Measurements from ENCODE around the gene EPB41.
"Not testable (repeated sequence)": the region's sequence is repeated elsewhere in the genome, so short reads cannot be mapped to it uniquely, and the experiment has no call there.

The EPB41 gene

DNA sequence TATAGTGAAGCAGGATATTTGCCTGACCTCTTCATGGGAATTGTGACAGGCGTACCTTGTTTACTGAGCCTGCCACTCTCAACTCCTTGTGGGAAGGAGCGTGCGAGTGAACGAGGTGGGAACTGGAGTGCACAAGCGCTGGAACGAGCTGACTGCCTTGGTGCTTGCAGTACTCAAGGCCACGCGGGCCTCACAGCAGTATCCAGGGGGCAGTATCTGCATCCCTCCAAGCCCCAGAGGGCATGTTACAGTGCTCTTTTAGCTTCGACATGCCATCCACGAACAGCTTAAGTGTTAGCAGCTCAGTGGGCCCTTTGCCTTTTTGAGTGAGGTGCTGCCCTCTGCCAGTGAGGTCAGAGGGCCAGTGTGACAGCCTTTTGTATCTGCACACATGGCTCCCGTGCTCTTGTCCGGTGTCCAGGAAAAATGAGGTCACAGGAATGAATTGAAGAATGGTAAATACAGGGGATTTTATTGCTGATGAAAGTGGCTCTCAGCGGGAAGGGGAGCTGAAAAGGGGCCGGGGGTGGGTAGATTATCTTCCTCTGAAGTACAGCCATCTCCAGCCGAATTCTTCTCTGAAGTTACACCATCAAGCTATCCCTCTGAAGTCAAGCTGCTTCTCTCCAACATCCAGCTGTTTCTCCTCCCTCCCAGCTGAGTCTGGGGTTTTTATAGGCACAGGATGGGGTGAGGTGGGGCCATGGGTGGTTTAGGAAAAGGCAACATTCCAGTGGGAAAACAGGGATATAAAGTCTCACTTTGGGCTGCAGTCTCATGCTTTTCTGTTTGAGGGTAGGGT is 69.3 kb downstream of the EPB41 start:
- no peak for FAIRE-seq

GRCh38 chr1:28984311-28984684 is 69.9 kb downstream of the EPB41 start:
- FAIRE-seq, result no peak

DNA sequence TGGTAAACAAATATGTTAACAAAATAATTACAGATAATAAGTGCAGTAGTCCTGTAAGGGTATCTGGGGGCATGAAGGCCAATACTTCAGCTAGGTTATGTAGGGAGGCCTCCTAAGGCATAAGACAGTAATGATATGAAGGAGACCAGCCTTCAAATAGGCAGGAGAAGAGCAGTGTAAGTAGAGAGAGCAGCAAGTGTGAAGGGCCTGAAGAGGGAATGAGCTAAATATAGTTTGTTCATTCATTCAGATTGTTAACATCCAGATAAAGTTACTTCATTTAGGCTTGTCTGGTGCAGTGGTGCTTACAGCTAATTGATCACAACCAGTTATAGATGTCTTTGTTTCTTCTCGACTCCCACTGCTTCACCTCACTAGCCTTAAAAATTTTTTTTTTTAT is 71.1 kb downstream of the EPB41 start:
- no peak for FAIRE-seq

- FAIRE-seq, result no peak
These were observed 72.0 kb downstream of the EPB41 start for GRCh38 chr1:28986306-28986910.

- FAIRE-seq, result no peak
These were observed 88.4 kb downstream of the EPB41 start for GRCh38 chr1:29002792-29003191.

- no peak for FAIRE-seq
These were observed 89.9 kb downstream of the EPB41 start for GRCh38 chr1:29004288-29004687.

GRCh38 chr1:29004798-29005197 is 90.4 kb downstream of the EPB41 start:
- no peak for FAIRE-seq

DNA sequence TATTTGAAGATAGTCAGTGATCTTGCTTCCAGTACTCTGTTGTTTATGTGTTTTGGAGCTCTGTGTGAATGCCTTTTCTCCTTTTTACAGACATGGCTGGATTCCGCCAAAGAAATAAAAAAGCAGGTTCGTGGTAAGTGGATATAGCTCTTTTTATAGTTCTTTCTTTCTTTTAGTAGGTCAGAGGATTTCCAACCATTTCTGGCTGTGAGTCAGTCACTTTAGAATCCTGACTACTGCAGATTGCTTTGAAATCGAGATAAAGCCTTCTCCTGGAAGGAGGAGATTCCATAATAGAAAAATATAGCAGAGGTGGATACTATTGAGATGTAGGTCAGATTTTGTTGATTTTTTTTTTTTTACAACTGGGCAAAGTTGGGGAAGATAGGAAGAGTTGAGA is 97.4 kb downstream of the EPB41 start:
- FAIRE-seq, result no peak

DNA sequence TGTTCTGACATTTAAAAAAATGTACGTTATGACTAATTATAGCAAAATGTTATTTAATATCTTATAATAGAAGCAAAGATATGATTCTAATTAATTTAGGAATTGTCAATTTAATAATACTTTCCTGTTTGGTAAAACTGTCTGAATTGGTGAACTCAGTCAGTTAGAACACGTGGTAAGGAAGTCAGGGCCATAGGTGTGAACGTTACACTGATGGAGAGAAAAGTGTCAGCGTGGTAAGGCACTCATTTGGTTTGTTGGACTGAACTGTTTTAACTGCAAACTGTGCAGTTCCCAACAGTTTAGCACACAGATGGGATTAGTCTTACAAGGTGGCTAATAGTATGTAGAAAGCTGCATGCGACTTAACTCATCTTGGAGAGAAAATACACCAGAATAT is 102.9 kb downstream of the EPB41 start:
- no peak for FAIRE-seq

DNA sequence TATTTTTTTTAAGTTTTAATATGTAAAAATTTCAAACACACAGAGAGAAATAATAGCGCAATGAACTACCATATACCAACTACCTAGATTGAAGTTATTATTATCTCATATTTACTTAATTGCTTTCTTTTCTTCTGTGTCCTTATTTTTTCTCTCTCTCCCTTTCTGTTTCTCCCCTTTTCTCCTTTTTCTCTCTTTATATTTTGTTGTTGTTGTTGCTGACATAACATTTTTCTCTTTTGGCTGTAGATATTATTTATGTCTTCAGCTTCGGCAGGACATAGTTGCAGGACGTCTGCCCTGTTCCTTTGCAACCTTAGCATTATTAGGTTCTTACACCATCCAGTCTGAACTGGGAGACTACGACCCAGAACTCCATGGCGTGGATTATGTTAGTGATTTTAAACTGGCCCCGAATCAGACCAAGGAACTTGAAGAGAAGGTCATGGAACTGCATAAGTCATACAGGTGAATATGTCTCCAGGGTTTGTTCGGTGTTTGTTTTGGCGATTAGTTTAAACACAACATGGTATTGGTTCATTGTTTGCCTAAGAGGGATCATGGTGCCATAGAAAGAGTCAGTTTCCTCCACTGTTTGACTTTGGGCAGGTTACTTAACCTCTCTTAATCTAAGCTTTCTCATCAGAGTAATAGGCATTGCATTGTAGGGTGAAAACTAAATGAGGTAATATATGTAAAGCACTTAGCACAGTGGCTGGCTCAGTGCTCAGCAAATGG is 103.8 kb downstream of the EPB41 start:
- no peak for FAIRE-seq

GRCh38 chr1:29022620-29023019 is 108.3 kb downstream of the EPB41 start:
- FAIRE-seq, result no peak

DNA sequence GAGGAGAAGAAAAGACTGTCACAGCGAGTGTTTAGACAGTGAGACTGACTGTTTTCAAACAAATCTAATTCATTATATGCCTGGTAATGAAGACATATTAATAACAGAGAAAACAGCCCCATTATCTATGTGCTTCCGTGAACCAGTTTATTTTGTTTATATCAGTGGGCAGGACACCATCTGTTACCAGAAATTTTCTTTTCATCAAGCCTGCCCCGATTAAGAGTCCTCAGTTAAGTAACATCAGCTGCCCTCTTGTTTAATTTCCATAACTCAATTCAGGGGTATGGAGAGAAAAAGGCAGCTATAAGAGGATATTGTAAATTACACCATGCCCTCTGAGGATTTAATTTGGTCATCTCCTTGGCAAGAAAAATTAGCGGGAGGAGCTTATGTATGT is 115.3 kb downstream of the EPB41 start:
- FAIRE-seq, result no peak

DNA sequence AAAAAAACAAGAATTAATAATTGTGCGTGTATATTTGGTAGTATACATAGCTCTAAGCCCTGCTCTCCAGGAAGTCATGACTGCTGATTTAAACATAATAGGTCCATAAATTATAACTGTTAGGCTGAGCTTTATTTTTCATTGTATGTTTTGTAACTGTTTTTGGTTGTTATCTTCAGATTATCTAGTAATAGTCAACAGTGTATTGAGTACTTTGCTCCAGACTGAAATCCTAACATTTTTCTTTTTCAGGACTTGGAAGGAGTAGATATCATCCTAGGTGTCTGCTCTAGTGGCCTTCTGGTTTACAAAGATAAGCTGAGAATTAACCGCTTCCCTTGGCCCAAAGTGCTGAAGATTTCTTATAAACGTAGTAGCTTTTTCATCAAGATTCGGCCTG is 118.5 kb downstream of the EPB41 start:
- FAIRE-seq, result no peak

- FAIRE-seq, result peak; percentile 60
These were observed 119.6 kb downstream of the EPB41 start for GRCh38 chr1:29033829-29034466.

DNA sequence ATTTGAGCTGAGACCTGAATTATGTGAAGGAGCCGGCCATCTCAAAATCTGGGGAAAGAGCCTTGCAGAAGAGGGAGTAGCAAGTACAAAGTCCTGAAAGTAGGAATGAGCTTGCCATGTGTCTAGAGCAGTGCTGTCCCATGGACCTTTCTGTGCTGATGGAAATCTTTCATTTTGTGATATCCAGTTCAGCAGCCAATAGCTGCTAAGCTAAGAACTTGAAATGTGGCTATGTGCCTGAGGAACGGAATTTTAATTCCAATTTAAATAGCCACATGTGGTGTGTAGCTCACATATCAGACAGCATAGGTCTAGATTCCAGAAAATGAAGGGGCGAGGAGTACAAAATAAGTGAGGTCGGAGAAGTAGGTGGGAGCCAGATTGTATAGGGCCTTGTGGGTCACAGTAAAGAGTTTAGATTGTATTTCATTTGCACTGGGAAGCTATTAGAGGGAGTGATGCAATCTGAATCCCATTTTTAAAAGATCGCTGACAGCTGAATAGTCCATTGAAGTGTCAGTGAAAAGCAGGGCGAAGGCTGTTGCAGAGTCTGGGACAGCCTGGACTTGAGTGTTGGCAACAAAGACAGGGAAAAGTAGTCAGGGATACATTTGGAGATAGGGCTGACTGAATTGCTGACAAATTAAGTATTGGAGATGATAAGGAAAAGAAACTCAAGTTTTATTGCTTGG is 129.1 kb downstream of the EPB41 start:
- no peak for FAIRE-seq

- FAIRE-seq, result no peak
These were observed 129.6 kb downstream of the EPB41 start for GRCh38 chr1:29044010-29044409.

DNA sequence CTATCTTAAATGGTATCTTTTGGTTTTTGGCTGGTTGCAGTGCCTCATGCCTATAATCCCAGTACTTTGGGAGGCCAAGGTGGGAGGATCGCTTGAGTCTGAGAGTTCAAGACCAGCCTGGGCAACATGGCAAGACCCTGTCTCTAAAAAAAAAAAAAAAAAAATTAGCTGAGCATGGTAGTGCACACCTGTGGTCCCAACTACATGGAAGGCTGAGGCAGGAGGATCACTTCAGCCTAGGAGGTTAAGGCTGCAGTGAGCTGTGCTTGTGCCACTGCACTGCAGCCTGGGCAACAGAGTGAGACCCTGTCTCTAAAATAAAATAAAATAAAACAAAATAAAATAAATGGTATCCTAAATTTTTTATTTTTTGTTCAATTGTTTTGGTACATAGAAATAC is 131.3 kb downstream of the EPB41 start:
- FAIRE-seq, result not testable (repeated sequence)

DNA sequence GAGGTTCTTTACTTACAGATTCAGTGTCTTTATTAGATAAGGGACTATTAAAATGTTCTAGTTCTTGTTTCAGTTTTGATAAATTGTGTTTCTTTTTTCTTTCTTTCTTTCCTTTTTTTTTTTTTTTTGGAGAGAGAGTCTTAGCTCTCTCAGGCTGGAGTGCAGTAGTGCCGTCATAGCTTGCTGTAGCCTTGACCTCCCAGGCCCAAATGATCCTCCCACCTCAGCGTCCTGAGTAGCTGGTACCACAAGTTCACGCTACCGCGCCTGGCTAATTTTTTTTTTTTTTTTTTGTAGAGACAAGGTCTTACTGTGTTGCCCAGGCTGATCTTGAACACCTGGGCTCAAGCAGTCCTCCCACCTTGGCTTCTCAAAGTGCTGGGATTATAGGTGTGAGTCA is 132.8 kb downstream of the EPB41 start:
- no peak for FAIRE-seq

- no peak for FAIRE-seq
These were observed 135.8 kb downstream of the EPB41 start for GRCh38 chr1:29050166-29050565.

DNA sequence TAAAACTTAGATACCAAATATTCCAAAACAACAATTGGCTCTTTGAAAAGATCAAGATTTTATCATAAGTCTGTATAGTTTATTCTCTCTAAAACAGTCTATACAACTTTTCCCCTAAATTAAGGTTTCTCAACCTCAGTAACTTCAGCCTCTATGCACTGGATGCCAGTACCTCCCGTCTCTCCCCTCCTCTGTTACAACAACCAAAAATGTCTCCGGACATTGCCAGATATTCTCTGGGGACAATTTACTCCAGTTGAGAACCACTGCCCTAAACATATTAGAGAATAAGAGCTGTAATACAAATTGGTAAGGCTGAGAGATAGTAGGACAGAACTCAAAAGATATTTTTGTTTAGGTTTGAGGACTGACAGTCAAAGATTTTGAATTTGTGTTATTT is 137.7 kb downstream of the EPB41 start:
- no peak for FAIRE-seq

DNA sequence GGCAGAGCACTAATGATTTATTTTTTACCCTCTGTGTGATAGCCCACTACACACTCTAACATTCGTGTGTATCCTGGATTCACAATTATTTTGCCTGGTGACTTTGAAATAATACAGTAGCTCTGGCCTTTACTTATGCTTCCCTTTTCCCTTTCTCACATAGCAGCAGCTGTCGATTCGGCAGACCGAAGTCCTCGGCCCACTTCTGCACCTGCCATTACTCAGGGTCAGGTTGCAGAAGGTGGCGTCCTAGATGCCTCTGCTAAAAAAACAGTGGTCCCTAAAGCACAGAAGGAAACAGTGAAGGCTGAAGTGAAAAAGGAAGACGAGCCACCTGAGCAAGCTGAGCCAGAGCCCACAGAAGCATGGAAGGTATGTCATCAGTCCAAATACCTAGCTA is 138.6 kb downstream of the EPB41 start:
- no peak for FAIRE-seq

DNA sequence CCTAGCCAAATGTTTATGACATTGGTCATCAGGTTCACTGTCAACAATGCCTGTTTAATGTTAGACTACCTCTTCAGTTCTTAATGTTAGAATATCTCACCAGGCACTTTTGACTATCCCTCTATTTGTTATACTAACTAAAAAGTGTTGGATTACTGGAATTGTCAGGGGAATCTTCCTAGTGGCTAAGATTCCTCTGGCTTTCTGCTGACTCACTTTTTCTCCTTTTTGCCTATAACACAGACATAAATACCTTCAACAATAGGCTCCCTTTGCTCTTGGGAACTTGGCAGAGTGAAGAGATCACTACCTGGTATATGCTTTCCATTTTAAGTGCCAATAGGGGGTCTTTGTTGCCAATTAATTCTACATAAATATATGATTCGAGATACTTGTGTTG is 140.8 kb downstream of the EPB41 start:
- FAIRE-seq, result no peak

DNA sequence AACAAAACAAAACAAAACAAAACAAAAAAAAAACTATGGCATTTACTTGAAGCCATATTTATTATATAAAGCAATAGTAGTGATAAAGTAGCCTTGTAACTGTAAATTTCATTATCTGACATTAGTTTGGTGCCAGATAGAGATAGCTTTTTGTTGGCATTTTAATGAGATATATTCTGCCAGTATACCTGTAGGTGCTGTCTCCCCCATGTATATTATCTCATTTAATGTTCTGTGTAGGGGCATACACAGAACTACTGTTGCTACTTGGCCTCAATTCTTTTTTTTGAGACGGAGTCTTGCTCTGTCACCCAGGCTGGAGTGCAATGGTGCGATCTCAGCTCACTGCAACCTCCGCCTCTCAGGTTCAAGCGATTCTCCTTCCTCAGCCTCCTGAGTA is 141.9 kb downstream of the EPB41 start:
- no peak for FAIRE-seq
